SU-DHL-6 (cell line): ENCODE measurements around the gene ALX1.

Source experiments
- H2AFZ ChIP-seq: fragments of 200-600 bp; sonication (generic); 2 replicates; pipeline ENCODE4 v1.6.1; 2014; ENCODE audit warnings: low read depth, mild to moderate bottlenecking, moderate library complexity, mixed read lengths, antibody characterized with exemption, low read length; ENCODE audit not compliant: severe bottlenecking
- H3F3A ChIP-seq: fragments of 200-600 bp; shearing (Covaris generic); 2 replicates; pipeline ENCODE4 v1.6.0; 2016; ENCODE audit warnings: antibody characterized with exemption, mild to moderate bottlenecking; ENCODE audit not compliant: insufficient read depth
- H3K27ac ChIP-seq: fragments of 200-600 bp; sonication (generic); 2 replicates; pipeline ENCODE4 v1.5.1; 2016; ENCODE audit warnings: low read depth, mild to moderate bottlenecking, low read length, moderate library complexity, mixed read lengths
- H3K27me3 ChIP-seq: fragments of 200-600 bp; sonication (generic), shearing (Covaris generic); 2 replicates; pipeline ENCODE4 v1.6.0; 2014; ENCODE audit warnings: mild to moderate bottlenecking, low read length
- H3K36me3 ChIP-seq: fragments of 200-600 bp; sonication (generic); 2 replicates; pipeline ENCODE4 v1.6.1; 2014; ENCODE audit warnings: mild to moderate bottlenecking, low read length, mixed read lengths
- H3K4me2 ChIP-seq: fragments of 300-600, 200-600 bp; shearing (Covaris generic), sonication (generic); 2 replicates; pipeline ENCODE4 v1.6.0; 2014; ENCODE audit warnings: low read length, low read depth, mild to moderate bottlenecking; ENCODE audit not compliant: poor library complexity, severe bottlenecking
- H3K4me3 ChIP-seq: fragments of 200-600 bp; sonication (generic); 2 replicates; pipeline ENCODE4 v1.5.1; 2014; ENCODE audit warnings: antibody characterized with exemption, low read length, mild to moderate bottlenecking, mixed read lengths; ENCODE audit not compliant: insufficient read depth, poor library complexity, severe bottlenecking
- H3K79me2 ChIP-seq: fragments of 200-600 bp; sonication (generic); 2 replicates; pipeline ENCODE4 v1.6.1; 2014; ENCODE audit warnings: mild to moderate bottlenecking, low read length, moderate library complexity; ENCODE audit not compliant: insufficient read depth
- H3K9ac ChIP-seq: fragments of 200-600 bp; sonication (generic); 2 replicates; pipeline ENCODE4 v1.7.0; 2014; ENCODE audit warnings: mild to moderate bottlenecking, low read length
- H3K9me2 ChIP-seq: fragments of 200-600 bp; sonication (generic); replicated peaks from 2 replicates; pipeline ENCODE4 v1.6.1; 2014; ENCODE audit warnings: low read length; ENCODE audit not compliant: insufficient read depth
- H3K9me3 ChIP-seq: fragments of 200-600 bp; sonication (generic); 2 replicates; pipeline ENCODE4 v1.6.1; 2014; ENCODE audit warnings: low read length, mixed read lengths; ENCODE audit not compliant: insufficient read depth
- H4K20me1 ChIP-seq: fragments of 200-600 bp; sonication (generic); 2 replicates; pipeline ENCODE4 v1.6.1; 2014; ENCODE audit warnings: low read depth, mild to moderate bottlenecking, antibody characterized with exemption, low read length, moderate library complexity, mixed read lengths
- CTCF ChIP-seq: fragments of 200-600 bp; sonication (generic); IDR thresholded peaks from one replicate; pipeline ENCODE4 v1.5.1; 2017; ENCODE audit warnings: antibody characterized with exemption, mild to moderate bottlenecking, low read length, moderate library complexity; ENCODE audit not compliant: insufficient read depth, poor library complexity, severe bottlenecking
- EZH2phosphoT487 ChIP-seq: fragments of 200-600 bp; sonication (generic), shearing (Covaris generic); conservative IDR thresholded peaks from 2 replicates; pipeline ENCODE4 v1.6.1; 2018; ENCODE audit warnings: mild to moderate bottlenecking, antibody characterized with exemption, low read length, moderate library complexity, mixed read lengths

The ALX1 gene

GRCh38 chr12:85299053-85299452, 19.0 kb downstream of the ALX1 start:
- no peaks in the 10 kb centered on the region for H3K9me3 ChIP-seq

GRCh38 chr12:85301051-85301450, 21.0 kb downstream of the ALX1 start:
- no peaks in the 10 kb centered on the region for H4K20me1 ChIP-seq
- no peaks in the 10 kb centered on the region for H3K9me2 ChIP-seq
- no peak overlapping the region for H3K9ac ChIP-seq
- H2AFZ ChIP-seq = no peak overlapping the region
- no peaks in the 10 kb centered on the region for H3K9me3 ChIP-seq
- no peaks in the 10 kb centered on the region for H3K36me3 ChIP-seq
- no peak overlapping the region for H3K4me2 ChIP-seq
- no peaks in the 10 kb centered on the region for H3K79me2 ChIP-seq
- no peak overlapping the region for H3K4me3 ChIP-seq
- H3F3A ChIP-seq = no peaks in the 10 kb centered on the region
- H3K27ac ChIP-seq = no peak overlapping the region
- no peaks in the 10 kb centered on the region for H3K27me3 ChIP-seq
- TF ChIP-seq CTCF = no peak
- no peak for TF ChIP-seq EZH2phosphoT487

More at GRCh38 chr12:85299053-85299452, 19.0 kb downstream of the ALX1 start:
- no peak for TF ChIP-seq EZH2phosphoT487
- TF ChIP-seq CTCF = no peak
- H4K20me1 ChIP-seq = no peaks in the 10 kb centered on the region; the same call in 1 of the 2 replicates
- H2AFZ ChIP-seq = no peak overlapping the region
- no peak overlapping the region for H3K9ac ChIP-seq
- H3K79me2 ChIP-seq = no peaks in the 10 kb centered on the region
- H3K4me3 ChIP-seq = no peak overlapping the region
- no peaks in the 10 kb centered on the region for H3K36me3 ChIP-seq
- no peaks in the 10 kb centered on the region for H3K9me2 ChIP-seq
- no peaks in the 10 kb centered on the region for H3K27me3 ChIP-seq
- no peaks in the 10 kb centered on the region for H3F3A ChIP-seq
- H3K27ac ChIP-seq = no peak overlapping the region
- no peak overlapping the region for H3K4me2 ChIP-seq

- H3K9me2 ChIP-seq = no peaks in the 10 kb centered on the region
- no peaks in the 10 kb centered on the region for H3K79me2 ChIP-seq
- H3K36me3 ChIP-seq = no peaks in the 10 kb centered on the region
- H3K9me3 ChIP-seq = no peaks in the 10 kb centered on the region
- H3K4me3 ChIP-seq = no peak overlapping the region
- H2AFZ ChIP-seq = no peak overlapping the region
- H3K4me2 ChIP-seq = no peak overlapping the region
- no peaks in the 10 kb centered on the region for H3F3A ChIP-seq
- H3K9ac ChIP-seq = no peak overlapping the region
- TF ChIP-seq CTCF (no peak), EZH2phosphoT487 (no peak)
- no peak overlapping the region for H3K27ac ChIP-seq
- no peaks in the 10 kb centered on the region for H4K20me1 ChIP-seq
- 0 out of 2 replicates have a peak, but pooled peaks cover 4% of the 10 kb centered on the region for H3K27me3 ChIP-seq
These were observed 28.4 kb downstream of the ALX1 start for GRCh38 chr12:85308374-85308773.
